Measurements from ENCODE around the gene ZNF516. TPM values are rescaled to one million over a fixed set of nuclear protein-coding genes. Genes with fewer than 3 reads are reported as not detected.

The ZNF516 gene
- total and polyA plus RNA-seq, 2 of the 4 experiments (the other 2 are of a cell fraction), result 7.9 to 16.9 TPM

- Histone ChIP-seq H3K27ac (ENCODE audit: insufficient read depth, low read length) (no peak overlapping the region), H2BK5ac (ENCODE audit: low read depth, low read length, poor library complexity, severe bottlenecking) (no peak overlapping the region), H2BK15ac (ENCODE audit: low read depth, low read length) (no peak overlapping the region), H3K23ac (ENCODE audit: low read depth, low read length) (no peak overlapping the region), H4K8ac (ENCODE audit: low read depth in 2 of 2, low read length in 2 of 2) (no peak overlapping the region; a peak in 2 of 4 replicates), H3K79me1 (ENCODE audit: low read depth in 1 of 2, low read length in 2 of 2) (no peaks in the 10 kb centered on the region), H3K18ac (ENCODE audit: low read depth, low read length) (no peak overlapping the region), H4K91ac (ENCODE audit: insufficient read depth, low read depth, low read length) (no peak overlapping the region), H4K20me1 (ENCODE audit: insufficient read depth, low read length) (no peaks in the 10 kb centered on the region), H2AFZ (replicated peaks; ENCODE audit: low read length, poor library complexity) (peak overlapping the region; percentile 84), H2BK20ac (ENCODE audit: low read depth, low read length) (no peak overlapping the region; the same call in 1 of the 2 replicates), H2AK5ac (ENCODE audit: low read depth, low read length) (no peak overlapping the region), H3K9me3 (ENCODE audit: control insufficient read depth, insufficient read depth, low read length) (no peaks in the 10 kb centered on the region), H3K36me3 (ENCODE audit: control insufficient read depth, insufficient read depth, low read length) (no peaks in the 10 kb centered on the region), H3K4me1 (ENCODE audit: control insufficient read depth, insufficient read depth, low read length) (peaks cover 3% of the 10 kb centered on the region; the same call in 1 of the 2 replicates), H3K14ac (replicated peaks; ENCODE audit: low read depth, low read length) (no peak overlapping the region), H4K5ac (ENCODE audit: low read depth, low read length) (peak overlapping the region; percentile 0; the same call in 1 of the 2 replicates), H3K4me2 (ENCODE audit: low read depth, low read length) (no peak overlapping the region), H3K9ac (ENCODE audit: low read depth, low read length) (no peak overlapping the region), H3K4me3 (ENCODE audit: insufficient read depth, low read depth, low read length) (no peak overlapping the region), H3K27me3 (ENCODE audit: control insufficient read depth, insufficient read depth, low read length) (no peaks in the 10 kb centered on the region), H2AK9ac (replicated peaks; ENCODE audit: low read depth, low read length, poor library complexity) (peak overlapping the region; percentile 31), H2BK120ac (ENCODE audit: low read depth, low read length) (no peak overlapping the region), H3K9me1 (ENCODE audit: insufficient read depth, low read length) (peaks cover 3% of the 10 kb centered on the region), H3K4ac (ENCODE audit: low read depth, low read length) (peak overlapping the region; percentile 30; the same call in 1 of the 2 replicates), H3K56ac (ENCODE audit: extremely low read depth, insufficient read depth, low read length) (no peak overlapping the region)
- ATAC-seq (ENCODE audit: low read depth) (no peak), DNase-seq (no peak)
- dilution Hi-C loops (cut with HindIII; ENCODE audit: low sequenced_read_pairs, unreplicated experiment), result no loop called here
- 59% methylated on average over 10 of the region's 19 CpGs; no CpG with 5 or more reads in 1 of the 2 experiments for WGBS, 2 experiments (ENCODE audit: extremely low coverage in 2 of 2, insufficient read length in 1 of 2)
- in situ Hi-C loops (cut with MboI; ENCODE audit: low sequenced_read_pairs), result no loop called here
- ChIA-PET CTCF (no interaction called here), POLR2A (ENCODE audit: unreplicated experiment) (no interaction called here)
- BruUV-seq (replicated peaks), result no TSS peak
- TF ChIP-seq NFE2L2 (IDR thresholded peaks at IDR 0.05; ENCODE audit: low read depth, low read length) (no peak), FOS (IDR thresholded peaks at IDR 0.05; ENCODE audit: low read depth, low read length) (no peak), ELK1 (IDR thresholded peaks at IDR 0.05; ENCODE audit: borderline replicate concordance, low read depth, low read length) (no peak), BHLHE40 (IDR thresholded peaks at IDR 0.05; ENCODE audit: low read depth, low read length) (no peak)
- intact Hi-C loops (cut with micrococcal nuclease), result no loop called here
These were observed 27.1 kb upstream of the ZNF516 start for GRCh38 chr18:76522122-76522503.
